Measurements from ENCODE around the gene HIVEP3.
A peak's percentile ranks its signal among the peaks of the same experiment; 100 is the strongest.

Gene HIVEP3

GRCh38 chr1:41483001-41483850, 435.5 kb downstream of the HIVEP3 start:
- DNase-seq (ENCODE audit: low spot score), result no peak

GRCh38 chr1:41482001-41482765, 436.5 kb downstream of the HIVEP3 start:
- DNase-seq (ENCODE audit: low spot score), result no peak

GRCh38 chr1:41481109-41481775, 437.5 kb downstream of the HIVEP3 start:
- DNase-seq (ENCODE audit: low spot score), result no peak

GRCh38 chr1:41480204-41481108, 438.3 kb downstream of the HIVEP3 start:
- no peak for DNase-seq (ENCODE audit: low spot score)

GRCh38 chr1:41479808-41480160, 438.9 kb downstream of the HIVEP3 start:
- no peak for DNase-seq (ENCODE audit: low spot score)

GRCh38 chr1:41479000-41479807, 439.5 kb downstream of the HIVEP3 start:
- DNase-seq (ENCODE audit: low spot score), result peak; percentile 55

GRCh38 chr1:41478118-41478748, 440.5 kb downstream of the HIVEP3 start:
- no peak for DNase-seq (ENCODE audit: low spot score)

- no peak for DNase-seq (ENCODE audit: low spot score)
These were observed 441.8 kb downstream of the HIVEP3 start for GRCh38 chr1:41476807-41477361.

GRCh38 chr1:41475859-41476567, 442.7 kb downstream of the HIVEP3 start:
- no peak for DNase-seq (ENCODE audit: low spot score)

- no peak for DNase-seq (ENCODE audit: low spot score)
These were observed 443.4 kb downstream of the HIVEP3 start for GRCh38 chr1:41475346-41475745.

GRCh38 chr1:41474490-41475271, 444.0 kb downstream of the HIVEP3 start:
- DNase-seq (ENCODE audit: low spot score), result peak; percentile 65

- no peak for DNase-seq (ENCODE audit: low spot score)
These were observed 444.9 kb downstream of the HIVEP3 start for GRCh38 chr1:41473738-41474362.

GRCh38 chr1:41471658-41472057, 447.1 kb downstream of the HIVEP3 start:
- DNase-seq (ENCODE audit: low spot score), result no peak

GRCh38 chr1:41469706-41470105, 449.0 kb downstream of the HIVEP3 start:
- no peak for DNase-seq (ENCODE audit: low spot score)

- DNase-seq (ENCODE audit: low spot score), result no peak
These were observed 450.5 kb downstream of the HIVEP3 start for GRCh38 chr1:41468122-41468762.

GRCh38 chr1:41467673-41468072, 451.0 kb downstream of the HIVEP3 start:
- DNase-seq (ENCODE audit: low spot score), result no peak

GRCh38 chr1:41466146-41466545, 452.6 kb downstream of the HIVEP3 start:
- DNase-seq (ENCODE audit: low spot score), result no peak

GRCh38 chr1:41465741-41466140, 453.0 kb downstream of the HIVEP3 start:
- DNase-seq (ENCODE audit: low spot score), result no peak

Measured in globus pallidus (tissue), 1 donor.